Coronary artery (tissue), 2 donors: ENCODE results near the gene LCA5.
"Not testable (repeated sequence)": the region's sequence is repeated elsewhere in the genome, so short reads cannot be mapped to it uniquely, and the experiment has no call there.

Source experiments
- DNase-seq: peaks from one replicate; pipeline ENCODE4 v3.0.0-alpha.2; 2017; ENCODE audit warnings: low spot score
- H3K27ac ChIP-seq, 2 donors: fragments of 200-600 bp; sonication (generic); one replicate each; pipeline ENCODE4 v1.5.1; 2016 to 2019
- H3K4me3 ChIP-seq: fragments of 200-600 bp; sonication (generic); 2 replicates; pipeline ENCODE4 v1.5.1; 2016; ENCODE audit warnings: mild to moderate bottlenecking, moderate library complexity
- TF ChIP-seq, protein P1 (sequence below): fragments of 200-600 bp; sonication (generic); IDR thresholded peaks from one replicate; pipeline ENCODE4 v1.5.1; 2019; ENCODE audit warnings: antibody characterized with exemption

LCA5 gene

DNA sequence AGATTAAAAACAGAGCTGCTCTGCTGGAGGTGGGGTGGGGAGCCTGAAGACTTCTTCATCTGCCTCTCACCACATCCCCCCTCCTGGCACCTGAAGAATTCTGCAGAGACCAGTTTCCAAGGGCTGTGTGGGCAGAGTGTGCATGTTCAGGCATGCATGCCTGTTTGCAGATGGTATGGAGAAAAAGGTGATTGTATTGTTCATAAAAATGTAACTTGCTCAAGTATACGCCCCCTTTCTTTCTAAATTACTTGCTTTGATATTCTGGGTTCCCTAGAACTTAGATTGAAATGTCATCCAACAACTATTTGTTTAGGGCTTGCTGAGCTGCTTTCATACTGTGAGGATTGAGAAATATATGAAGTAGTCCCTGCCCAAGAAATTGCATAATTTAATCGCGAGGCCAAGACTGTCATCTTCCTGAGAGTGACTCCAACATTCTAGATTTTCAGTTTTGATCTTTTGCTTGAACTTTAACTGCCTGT is 83.6 kb downstream of the LCA5 start:
- Histone ChIP-seq H3K27ac (no peak overlapping the region), H3K4me3 (no peak overlapping the region)
- no peak for DNase-seq
- TF ChIP-seq, protein P1, sequence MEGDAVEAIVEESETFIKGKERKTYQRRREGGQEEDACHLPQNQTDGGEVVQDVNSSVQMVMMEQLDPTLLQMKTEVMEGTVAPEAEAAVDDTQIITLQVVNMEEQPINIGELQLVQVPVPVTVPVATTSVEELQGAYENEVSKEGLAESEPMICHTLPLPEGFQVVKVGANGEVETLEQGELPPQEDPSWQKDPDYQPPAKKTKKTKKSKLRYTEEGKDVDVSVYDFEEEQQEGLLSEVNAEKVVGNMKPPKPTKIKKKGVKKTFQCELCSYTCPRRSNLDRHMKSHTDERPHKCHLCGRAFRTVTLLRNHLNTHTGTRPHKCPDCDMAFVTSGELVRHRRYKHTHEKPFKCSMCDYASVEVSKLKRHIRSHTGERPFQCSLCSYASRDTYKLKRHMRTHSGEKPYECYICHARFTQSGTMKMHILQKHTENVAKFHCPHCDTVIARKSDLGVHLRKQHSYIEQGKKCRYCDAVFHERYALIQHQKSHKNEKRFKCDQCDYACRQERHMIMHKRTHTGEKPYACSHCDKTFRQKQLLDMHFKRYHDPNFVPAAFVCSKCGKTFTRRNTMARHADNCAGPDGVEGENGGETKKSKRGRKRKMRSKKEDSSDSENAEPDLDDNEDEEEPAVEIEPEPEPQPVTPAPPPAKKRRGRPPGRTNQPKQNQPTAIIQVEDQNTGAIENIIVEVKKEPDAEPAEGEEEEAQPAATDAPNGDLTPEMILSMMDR: no peak

GRCh38 chr6:79450984-79451383 is 86.2 kb downstream of the LCA5 start:
- Histone ChIP-seq H3K27ac (no peak overlapping the region), H3K4me3 (no peak overlapping the region)
- TF ChIP-seq, protein P1: no peak
- DNase-seq: no peak

DNA sequence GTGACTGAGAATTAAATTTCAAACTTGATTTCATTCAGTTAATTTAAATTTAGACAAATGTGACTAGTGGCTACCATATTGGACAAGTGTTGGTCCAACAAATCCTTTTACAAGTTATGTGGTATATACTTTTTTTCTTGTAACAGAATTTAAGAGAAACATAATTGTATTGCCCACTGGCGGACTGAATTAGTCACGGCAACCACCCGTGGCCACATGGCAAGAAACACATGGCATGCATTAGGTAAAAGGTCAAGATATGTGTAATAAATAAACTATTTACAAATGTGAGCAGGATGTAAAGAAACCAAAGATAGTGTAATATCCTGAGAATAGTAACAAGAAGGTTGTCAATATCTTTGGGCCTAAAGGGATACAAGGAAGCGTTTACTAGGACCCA is 91.2 kb downstream of the LCA5 start:
- no peak overlapping the region for H3K27ac ChIP-seq
- no peak overlapping the region for H3K4me3 ChIP-seq
- no peak for DNase-seq
- TF ChIP-seq, protein P1: no peak

GRCh38 chr6:79443876-79444275 is 93.4 kb downstream of the LCA5 start:
- DNase-seq, H3K4me3 ChIP-seq, H3K27ac ChIP-seq: not testable (repeated sequence)

GRCh38 chr6:79441192-79441591 is 96.0 kb downstream of the LCA5 start:
- Histone ChIP-seq H3K4me3 (no peak overlapping the region), H3K27ac (no peak overlapping the region)
- TF ChIP-seq, protein P1: no peak
- no peak for DNase-seq

DNA sequence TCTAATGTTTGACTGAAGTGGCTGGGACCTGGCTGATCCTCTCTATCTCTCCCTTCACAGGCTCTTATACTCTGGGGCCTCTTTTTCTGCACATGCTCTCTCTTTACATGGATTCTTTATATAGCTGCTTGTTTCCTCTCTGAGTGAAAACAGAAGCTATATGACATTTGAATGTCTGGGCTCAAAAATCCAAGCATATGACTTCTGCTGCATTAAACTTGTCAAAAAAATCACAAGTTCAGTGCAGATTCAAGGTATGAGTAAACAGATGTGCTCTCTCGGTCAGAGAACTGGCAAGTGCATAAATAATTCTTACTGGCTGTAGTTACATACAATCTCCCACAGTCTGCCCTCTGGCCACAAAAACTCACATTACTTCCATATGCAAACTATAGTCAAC is 96.6 kb downstream of the LCA5 start:
- TF ChIP-seq, protein P1: no peak
- DNase-seq: no peak
- H3K4me3 ChIP-seq: no peak overlapping the region
- no peak overlapping the region for H3K27ac ChIP-seq

DNA sequence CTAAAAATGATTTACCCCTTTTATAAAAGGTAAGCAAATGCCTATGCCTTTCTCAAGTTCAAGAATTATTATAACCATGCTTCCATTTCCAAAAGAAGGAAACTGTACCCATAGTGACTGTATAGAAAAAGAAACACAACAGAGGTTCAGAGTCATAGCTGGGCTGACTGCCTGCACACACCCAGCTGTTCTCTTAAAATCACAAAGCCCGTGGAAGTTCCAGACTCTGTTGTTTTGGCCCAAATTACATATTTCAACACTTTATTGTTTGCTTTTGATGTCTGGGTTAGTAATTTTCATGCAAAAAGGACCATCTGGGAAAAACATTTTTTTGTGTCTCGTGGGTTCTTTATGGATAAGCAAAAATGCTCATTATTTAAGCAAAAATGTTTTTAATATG is 99.2 kb downstream of the LCA5 start:
- Histone ChIP-seq H3K27ac (no peak overlapping the region), H3K4me3 (no peak overlapping the region)
- no peak for DNase-seq
- TF ChIP-seq, protein P1: no peak

DNA sequence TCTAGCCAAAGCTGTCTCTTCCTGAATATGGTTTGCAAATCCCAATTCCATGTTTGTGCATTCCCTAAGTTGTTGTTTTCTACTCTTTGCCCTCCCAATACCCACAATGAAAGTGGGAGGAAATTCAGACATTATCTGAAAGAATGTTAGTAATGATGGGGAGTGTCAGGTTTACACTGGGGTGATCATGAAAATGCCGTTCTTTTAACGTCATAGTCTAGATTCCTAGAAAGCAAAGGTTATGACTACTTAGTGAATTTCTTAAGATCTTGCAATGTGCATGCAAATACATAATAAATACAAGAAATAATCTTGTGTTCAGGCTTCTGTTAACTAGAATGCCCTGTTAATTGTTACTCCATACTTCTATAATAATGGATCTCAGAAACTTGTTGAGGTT is 101.0 kb downstream of the LCA5 start:
- no peak overlapping the region for H3K4me3 ChIP-seq
- TF ChIP-seq, protein P1: no peak
- no peak overlapping the region for H3K27ac ChIP-seq
- no peak for DNase-seq
